Urinary bladder (tissue), 4 donors: ENCODE measurements around the gene NDUFV3. TPM values are rescaled to one million over a fixed set of nuclear protein-coding genes. Genes with fewer than 3 reads are reported as not detected.
"Not testable (repeated sequence)": the region's sequence is repeated elsewhere in the genome, so short reads cannot be mapped to it uniquely, and the experiment has no call there.

Experiments
- DNase-seq: peaks from one replicate; pipeline ENCODE4 v3.0.0-alpha.2; 2015; ENCODE audit errors: extremely low spot score
- H3K27ac ChIP-seq: one replicate; pipeline ENCODE4 v1.5.1; 2013; ENCODE audit warnings: low read depth, mild to moderate bottlenecking, moderate library complexity
- H3K36me3 ChIP-seq: one replicate; pipeline ENCODE4 v1.6.1; 2013; ENCODE audit warnings: mild to moderate bottlenecking, moderate library complexity; ENCODE audit not compliant: insufficient read depth
- H3K4me1 ChIP-seq: one replicate; pipeline ENCODE4 v1.6.1; 2013; ENCODE audit warnings: mild to moderate bottlenecking, moderate library complexity; ENCODE audit not compliant: insufficient read depth
- H3K4me3 ChIP-seq: one replicate; pipeline ENCODE4 v1.5.1; 2013; ENCODE audit warnings: low read depth, low read length
- WGBS: extraction: QIAGEN DNeasy Blood & Tissue Kit; methylation state at CpG from one replicate; pipeline ENCODE4 v1.1.7; 2013; 5-methylcytosine and 5-hydroxymethylcytosine counted together
- polyA plus RNA-seq: library from polyadenylated mRNA; stranded (reverse); fragments of 200-250 nt; gene quantifications from one replicate; pipeline ENCODE4 v1.2.3, GENCODE V29; 2013
- small RNA-seq: library from RNA; depleted of rRNA; stranded (forward); fragments of <200 nt; gene quantifications from one replicate; pipeline ENCODE3, GENCODE V24; 2014
- total RNA-seq: library from RNA; depleted of rRNA; stranded (reverse); fragments of >200 nt; gene quantifications from one replicate; pipeline ENCODE4 v1.2.3, GENCODE V29; 2014
- donor health status: healthy with polysubstance abuse.
- donor health status: healthy.

Gene NDUFV3
- total and polyA plus RNA-seq, 2 donors: 30.5 to 48.1 TPM

- no peaks in the 10 kb centered on the region for H3K4me1 ChIP-seq
- H3K36me3 ChIP-seq: no peaks in the 10 kb centered on the region
- peak overlapping the region; percentile 82 for H3K27ac ChIP-seq
- DNase-seq: peak; percentile 87
- H3K4me3 ChIP-seq: no peak overlapping the region
- WGBS: 20% methylated on average over 16 of the region's 16 CpGs
Observed at GRCh38 chr21:42939582-42940413, 46.7 kb downstream of the NDUFV3 start.

GRCh38 chr21:42941696-42942085, 48.6 kb downstream of the NDUFV3 start:
- no peak overlapping the region for H3K4me3 ChIP-seq
- H3K4me1 ChIP-seq: no peaks in the 10 kb centered on the region
- no peaks in the 10 kb centered on the region for H3K36me3 ChIP-seq
- WGBS: 94% methylated on average over 6 of the region's 6 CpGs
- H3K27ac ChIP-seq: no peak overlapping the region
- DNase-seq: no peak

DNA sequence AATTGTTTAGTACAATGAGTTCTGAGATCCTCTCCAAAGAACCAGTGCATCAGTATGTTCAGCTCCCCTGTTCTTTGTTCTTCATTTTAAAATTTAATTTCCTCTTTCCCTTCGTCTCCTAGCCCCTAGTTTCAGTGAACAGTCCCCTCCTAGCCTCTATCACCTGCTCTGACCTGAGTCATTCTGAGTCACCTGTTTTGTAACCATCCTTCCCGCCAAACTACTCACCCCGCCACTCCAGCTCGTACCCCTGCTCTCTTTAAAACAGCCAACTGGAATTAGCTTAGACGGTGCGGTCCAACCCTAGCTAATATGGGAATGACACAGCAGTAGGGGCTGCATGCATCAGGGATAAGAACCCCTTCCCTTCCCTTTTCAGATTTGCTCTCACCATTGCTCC, 49.1 kb downstream of the NDUFV3 start:
- no peak overlapping the region for H3K27ac ChIP-seq
- 74% methylated on average over 6 of the region's 6 CpGs for WGBS
- DNase-seq: no peak
- no peak overlapping the region for H3K4me3 ChIP-seq
- no peaks in the 10 kb centered on the region for H3K36me3 ChIP-seq
- H3K4me1 ChIP-seq: no peaks in the 10 kb centered on the region

DNA sequence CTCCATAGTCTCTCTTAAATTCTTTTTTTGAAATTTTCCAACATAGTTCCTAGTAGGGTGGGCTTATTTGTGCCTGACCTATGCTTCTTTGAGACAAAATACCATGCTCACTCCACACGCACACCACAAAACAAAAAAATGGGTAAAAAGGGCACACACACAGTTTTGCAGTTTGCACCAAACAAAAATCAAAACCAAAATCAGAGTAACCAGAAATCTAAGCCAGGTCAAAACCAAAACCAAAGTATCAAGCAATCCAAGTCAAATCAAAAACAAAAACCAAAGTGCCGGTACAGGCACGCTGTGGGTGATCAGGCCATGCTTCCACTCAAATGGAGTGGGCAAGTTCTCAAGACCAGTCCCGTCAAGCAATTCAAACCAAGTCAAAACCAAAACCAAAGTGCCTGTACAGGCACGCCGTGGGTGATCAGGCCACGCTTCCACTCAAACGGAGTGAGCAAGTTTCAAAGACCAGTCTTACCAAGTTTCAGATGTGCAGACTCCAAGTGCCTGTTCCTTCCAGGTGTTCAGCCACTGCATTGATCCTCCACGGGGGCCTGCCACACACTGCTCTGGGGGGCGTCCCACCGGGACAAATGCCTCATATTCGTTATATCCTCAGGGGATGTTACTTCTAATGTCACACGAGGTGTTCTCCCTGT, 56.1 kb downstream of the NDUFV3 start:
- H3K36me3 ChIP-seq, H3K27ac ChIP-seq, H3K4me1 ChIP-seq, H3K4me3 ChIP-seq, DNase-seq: not testable (repeated sequence)
- WGBS: 79% methylated on average over 13 of the region's 13 CpGs

DNA sequence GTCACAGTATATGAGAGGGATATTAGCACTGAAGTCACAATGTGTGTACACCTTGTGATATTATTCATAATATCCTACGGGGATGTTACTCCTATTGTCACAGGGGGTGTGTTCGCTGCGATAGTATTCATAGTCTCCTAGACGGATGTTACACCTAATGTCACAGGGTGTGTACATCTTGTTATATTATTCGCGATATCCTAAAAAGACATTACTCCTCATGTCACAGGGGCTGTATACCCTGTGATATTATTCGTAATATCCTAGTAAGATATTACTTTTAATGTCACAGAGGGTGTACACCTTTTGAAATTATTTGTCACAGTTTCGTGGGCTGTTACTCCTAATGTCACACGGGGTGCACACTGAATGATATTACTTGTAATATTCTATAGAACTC, 58.1 kb downstream of the NDUFV3 start:
- H3K36me3 ChIP-seq, DNase-seq, H3K4me1 ChIP-seq, H3K27ac ChIP-seq, H3K4me3 ChIP-seq: not testable (repeated sequence)
- 96% methylated on average over 9 of the region's 9 CpGs for WGBS

- Histone ChIP-seq H3K4me1 (no peaks in the 10 kb centered on the region), H3K4me3 (no peak overlapping the region), H3K36me3 (no peaks in the 10 kb centered on the region), H3K27ac (no peak overlapping the region)
- 90% methylated on average over 13 of the region's 13 CpGs for WGBS
- no peak for DNase-seq
Observed at GRCh38 chr21:42956824-42957630, 63.9 kb downstream of the NDUFV3 start.

- H3K36me3 ChIP-seq, DNase-seq, H3K4me1 ChIP-seq, H3K27ac ChIP-seq, H3K4me3 ChIP-seq: not testable (repeated sequence)
- WGBS: 88% methylated on average over 6 of the region's 6 CpGs
Observed at GRCh38 chr21:42958122-42958521, 65.0 kb downstream of the NDUFV3 start.

- H3K27ac ChIP-seq: no peak overlapping the region
- no peak for DNase-seq
Observed at GRCh38 chr21:42959728-42960127, 66.6 kb downstream of the NDUFV3 start.

DNA sequence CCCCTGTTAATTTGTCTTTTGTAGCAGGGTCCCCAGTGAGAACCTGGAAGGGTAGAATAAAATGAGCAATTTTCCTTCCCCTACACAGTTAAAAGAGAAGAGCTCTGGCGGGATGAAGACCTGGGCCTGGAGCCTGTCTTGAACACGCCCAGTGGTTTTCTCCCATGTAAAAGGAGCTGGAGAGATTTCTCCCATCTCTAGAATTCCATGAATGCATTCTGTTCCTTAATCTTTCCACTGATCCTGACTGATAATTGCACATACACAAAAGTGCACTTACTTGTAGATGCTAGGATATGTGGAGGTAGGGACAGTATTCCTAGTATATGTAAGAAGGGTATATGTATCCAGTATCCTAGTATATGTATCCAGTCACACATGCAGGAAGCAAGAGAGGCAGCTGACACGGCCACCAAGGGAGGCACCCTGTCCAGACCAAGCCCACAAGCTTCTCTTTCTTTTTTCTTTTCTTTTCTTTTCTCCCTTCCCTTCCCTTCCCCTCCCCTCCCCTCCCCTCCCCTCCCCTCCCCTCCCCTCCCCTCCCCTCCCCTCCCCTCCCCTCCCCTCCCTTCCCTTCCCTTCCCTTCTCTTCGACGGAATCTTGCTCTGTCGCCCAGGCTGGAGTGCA, 69.4 kb downstream of the NDUFV3 start:
- no peak for DNase-seq
- no peaks in the 10 kb centered on the region for H3K36me3 ChIP-seq
- WGBS: 71% methylated on average over 4 of the region's 6 CpGs
- no peak overlapping the region for H3K27ac ChIP-seq
- no peak overlapping the region for H3K4me3 ChIP-seq
- H3K4me1 ChIP-seq: no peaks in the 10 kb centered on the region

More at GRCh38 chr21:42959728-42960127, 66.6 kb downstream of the NDUFV3 start:
- Histone ChIP-seq H3K4me3 (no peak overlapping the region), H3K4me1 (no peaks in the 10 kb centered on the region), H3K36me3 (no peaks in the 10 kb centered on the region)
- 90% methylated on average over 3 of the region's 3 CpGs for WGBS

Small RNA genes lying within 50 kb of the gene (small RNA-seq; reads per million reads assigned to genes)
- not detected for gene MIR5692B

Other genes with a start within 250 kb of the NDUFV3 start
- gene PDE9A, start 239.7 kb upstream of the NDUFV3 start, total RNA-seq: 13.5 TPM
- gene PDE9A, start 239.7 kb upstream of the NDUFV3 start, polyA plus RNA-seq: 33.2 TPM
- gene WDR4, start 13.8 kb upstream of the NDUFV3 start, total RNA-seq: 5.3 TPM
- gene WDR4, start 13.8 kb upstream of the NDUFV3 start, polyA plus RNA-seq: 10.7 TPM
- gene ERVH48-1, start 32.3 kb downstream of the NDUFV3 start, total RNA-seq: not detected
- not detected for gene ERVH48-1, start 32.3 kb downstream of the NDUFV3 start, polyA plus RNA-seq
- gene PKNOX1, start 81.3 kb downstream of the NDUFV3 start, total RNA-seq: 19.2 TPM
- gene PKNOX1, start 81.3 kb downstream of the NDUFV3 start, polyA plus RNA-seq: 16.0 TPM
- 9.2 TPM for gene CBS, start 182.5 kb downstream of the NDUFV3 start, total RNA-seq
- gene CBS, start 182.5 kb downstream of the NDUFV3 start, polyA plus RNA-seq: 18.5 TPM
- 46.9 TPM for gene U2AF1, start 214.3 kb downstream of the NDUFV3 start, total RNA-seq
- gene U2AF1, start 214.3 kb downstream of the NDUFV3 start, polyA plus RNA-seq: 48.2 TPM